ENCODE measurements around the gene OR5K2.

The OR5K2 gene

GRCh38 chr3:98525494-98525893, 28.0 kb downstream of the OR5K2 start:
- no peak for DNase-seq

GRCh38 chr3:98528474-98529346, 31.2 kb downstream of the OR5K2 start:
- no peak for DNase-seq

- no peak for DNase-seq
Measured at GRCh38 chr3:98529856-98530459, 32.5 kb downstream of the OR5K2 start.

GRCh38 chr3:98530676-98531075, 33.2 kb downstream of the OR5K2 start:
- no peak for DNase-seq

- DNase-seq = no peak
Measured at GRCh38 chr3:98531622-98532274, 34.3 kb downstream of the OR5K2 start, which contains the start of gene GPR15. GPR15 (plus strand) TSS chr3:98531978; CDS start chr3:98532034, 56 bp downstream.

GRCh38 chr3:98532275-98532637, 34.8 kb downstream of the OR5K2 start:
- no peak for DNase-seq

- DNase-seq = no peak
Measured at GRCh38 chr3:98532709-98533571, 35.5 kb downstream of the OR5K2 start.

- DNase-seq = no peak
Measured at GRCh38 chr3:98534168-98534567, 36.7 kb downstream of the OR5K2 start.

- DNase-seq = no peak
Measured at GRCh38 chr3:98534734-98535133, 37.3 kb downstream of the OR5K2 start.

- no peak for DNase-seq
Measured at GRCh38 chr3:98536456-98537017, 39.1 kb downstream of the OR5K2 start.

GRCh38 chr3:98540346-98540745, 42.9 kb downstream of the OR5K2 start:
- DNase-seq = no peak

- no peak for DNase-seq
Measured at GRCh38 chr3:98541695-98542094, 44.2 kb downstream of the OR5K2 start.

GRCh38 chr3:98542623-98543022, 45.1 kb downstream of the OR5K2 start:
- no peak for DNase-seq

- no peak for DNase-seq
Measured at GRCh38 chr3:98545940-98546339, 48.5 kb downstream of the OR5K2 start.
